Stomach (tissue), 4 donors: Measurements from ENCODE around the gene FXYD2.

ENCODE experiments used
- CTCF ChIP-seq, 7 experiments: fragments of 450-650 bp in 4 of 7; fragments of 200-600 bp in 3 of 7; sonication (generic) in 3 of 7; IDR thresholded peaks; one replicate each; pipeline ENCODE4 v1.5.1; 2016 to 2019; ENCODE audit warnings: antibody characterized with exemption in 7 of 7, control low read depth in 2 of 7, mild to moderate bottlenecking in 1 of 7
- POLR2A ChIP-seq, 4 donors: fragments of 450-650 bp; IDR thresholded peaks; one replicate each; pipeline ENCODE4 v1.6.1; 2016; ENCODE audit warnings: antibody characterized with exemption in 4 of 4, control low read depth in 2 of 4, mild to moderate bottlenecking in 1 of 4, moderate library complexity in 1 of 4
- POLR2AphosphoS5 ChIP-seq, 3 donors: sonication (generic); formaldehyde crosslinking; IDR thresholded peaks; one replicate each; pipeline ENCODE4 v1.6.1; 2016; ENCODE audit warnings: antibody characterized with exemption in 3 of 3

GRCh38 chr11:117831661-117832415 lies 7.3 kb upstream of the FXYD2 start:
- no peak for TF ChIP-seq CTCF (IDR thresholded peaks at IDR 0.05)
- no peak for TF ChIP-seq POLR2A (IDR thresholded peaks at IDR 0.05)
- TF ChIP-seq POLR2AphosphoS5 (IDR thresholded peaks at IDR 0.05): no peak
